GM18858 (cell line): Measurements from ENCODE around the gene CDR2.
"Not testable (repeated sequence)": the region's sequence is repeated elsewhere in the genome, so short reads cannot be mapped to it uniquely, and the experiment has no call there.

ENCODE experiments used
- ATAC-seq: cut with Tn5 transposase; IDR thresholded peaks from one replicate; pipeline ENCODE4 v1.9.1; 2021; ENCODE audit not compliant: unreplicated experiment

Gene CDR2

GRCh38 chr16:22353191-22353919 is 21.1 kb downstream of the CDR2 start:
- ATAC-seq: no peak

GRCh38 chr16:22352723-22353122 is 21.7 kb downstream of the CDR2 start:
- no peak for ATAC-seq

- no peak for ATAC-seq
Observed at GRCh38 chr16:22352140-22352539, 22.3 kb downstream of the CDR2 start.

- not testable (repeated sequence) for ATAC-seq
Observed at GRCh38 chr16:22351017-22351416, 23.4 kb downstream of the CDR2 start.

- ATAC-seq: no peak
Observed at GRCh38 chr16:22348291-22348690, 26.1 kb downstream of the CDR2 start.

GRCh38 chr16:22347100-22347820 is 27.2 kb downstream of the CDR2 start:
- ATAC-seq: no peak

- no peak for ATAC-seq
Observed at GRCh38 chr16:22346483-22346882, 27.9 kb downstream of the CDR2 start.

- no peak for ATAC-seq
Observed at GRCh38 chr16:22342082-22342481, 32.3 kb downstream of the CDR2 start.

GRCh38 chr16:22340945-22341344 is 33.5 kb downstream of the CDR2 start:
- no peak for ATAC-seq

- ATAC-seq: no peak
Observed at GRCh38 chr16:22337849-22338635, 36.4 kb downstream of the CDR2 start.

- no peak for ATAC-seq
Observed at GRCh38 chr16:22337045-22337444, 37.4 kb downstream of the CDR2 start.

- ATAC-seq: no peak
Observed at GRCh38 chr16:22336581-22336980, 37.8 kb downstream of the CDR2 start.

GRCh38 chr16:22335668-22336246 is 38.7 kb downstream of the CDR2 start:
- ATAC-seq: no peak

GRCh38 chr16:22333457-22333994 is 40.9 kb downstream of the CDR2 start:
- ATAC-seq: no peak

GRCh38 chr16:22330326-22330725 is 44.1 kb downstream of the CDR2 start:
- no peak for ATAC-seq

- ATAC-seq: no peak
Observed at GRCh38 chr16:22329199-22329695, 45.2 kb downstream of the CDR2 start.

GRCh38 chr16:22328081-22328725 is 46.2 kb downstream of the CDR2 start:
- ATAC-seq: no peak

- ATAC-seq: no peak
Observed at GRCh38 chr16:22327446-22327775, 47.0 kb downstream of the CDR2 start.

- ATAC-seq: no peak
Observed at GRCh38 chr16:22326771-22327445, 47.5 kb downstream of the CDR2 start.

- ATAC-seq: no peak
Observed at GRCh38 chr16:22326369-22326652, 48.1 kb downstream of the CDR2 start.
